H9 (cell line): ENCODE results near the gene SSNA1. TPM values are rescaled to one million over a fixed set of nuclear protein-coding genes. Genes with fewer than 3 reads are reported as not detected.

Experiments
- DNase-seq: peaks from one replicate; pipeline ENCODE4 v3.0.0-alpha.2; 2017
- H2AFZ ChIP-seq: one replicate; pipeline ENCODE4 v1.6.1; 2013; ENCODE audit warnings: mild to moderate bottlenecking, low read length, control low read depth, moderate library complexity
- H2AK5ac ChIP-seq: 2 replicates; pipeline ENCODE4 v1.6.1; 2013; ENCODE audit warnings: low read length, control low read depth, mixed read lengths; ENCODE audit not compliant: insufficient read length
- H2BK120ac ChIP-seq: one replicate; pipeline ENCODE4 v1.6.1; 2013; ENCODE audit warnings: low read depth, mild to moderate bottlenecking, low read length, control low read depth, inconsistent platforms; ENCODE audit not compliant: poor library complexity, severe bottlenecking
- H2BK12ac ChIP-seq: 2 replicates; pipeline ENCODE4 v1.6.1; 2013; ENCODE audit warnings: low read length, control low read depth, mixed read lengths, low read depth; ENCODE audit not compliant: insufficient read length
- H2BK15ac ChIP-seq: 2 replicates; pipeline ENCODE4 v1.6.1; 2013; ENCODE audit warnings: low read depth, low read length, control low read depth
- H2BK20ac ChIP-seq: one replicate; pipeline ENCODE4 v1.6.1; 2013; ENCODE audit warnings: low read depth, mild to moderate bottlenecking, low read length, control low read depth, inconsistent platforms; ENCODE audit not compliant: poor library complexity, severe bottlenecking
- H2BK5ac ChIP-seq: 2 replicates; pipeline ENCODE4 v1.6.1; 2013; ENCODE audit warnings: low read length, control low read depth, mixed read lengths; ENCODE audit not compliant: insufficient read length
- H3K14ac ChIP-seq: 2 replicates; pipeline ENCODE4 v1.6.1; 2013; ENCODE audit warnings: low read length, control low read depth; ENCODE audit not compliant: insufficient read depth
- H3K18ac ChIP-seq: 2 replicates; pipeline ENCODE4 v1.6.1; 2013; ENCODE audit warnings: low read depth, mild to moderate bottlenecking, mixed read lengths, low read length, control low read depth; ENCODE audit not compliant: insufficient read length
- H3K23ac ChIP-seq: 2 replicates; pipeline ENCODE4 v1.6.1; 2013; ENCODE audit warnings: low read length, control low read depth, mixed read lengths, low read depth; ENCODE audit not compliant: insufficient read length
- H3K23me2 ChIP-seq: 2 replicates; pipeline ENCODE4 v1.6.1; 2013; ENCODE audit warnings: low read depth, mild to moderate bottlenecking, mixed read lengths, low read length, control low read depth; ENCODE audit not compliant: insufficient read length, poor library complexity, severe bottlenecking
- H3K27ac ChIP-seq: 2 replicates; pipeline ENCODE4 v1.5.1; 2013; ENCODE audit warnings: low read length, control low read depth, mixed read lengths, low read depth; ENCODE audit not compliant: insufficient read length
- H3K27me3 ChIP-seq: 2 replicates; pipeline ENCODE4 v1.6.1; 2013; ENCODE audit warnings: low read length, control low read depth, inconsistent platforms; ENCODE audit not compliant: insufficient read depth
- H3K4ac ChIP-seq: 2 replicates; pipeline ENCODE4 v1.6.1; 2013; ENCODE audit warnings: low read depth, mild to moderate bottlenecking, control low read depth, inconsistent platforms, low read length, moderate library complexity
- H3K4me1 ChIP-seq: 2 replicates; pipeline ENCODE4 v1.6.1; 2013; ENCODE audit warnings: low read length, control low read depth, inconsistent platforms; ENCODE audit not compliant: insufficient read depth
- H3K4me2 ChIP-seq: 2 replicates; pipeline ENCODE4 v1.6.1; 2013; ENCODE audit warnings: low read length, control low read depth, mixed read lengths; ENCODE audit not compliant: insufficient read length, insufficient read depth
- H3K56ac ChIP-seq: 2 replicates; pipeline ENCODE4 v1.6.1; 2013; ENCODE audit warnings: low read depth, mild to moderate bottlenecking, mixed read lengths, low read length, control low read depth; ENCODE audit not compliant: insufficient read length
- H3K79me1 ChIP-seq: 2 replicates; pipeline ENCODE4 v1.6.1; 2013; ENCODE audit warnings: low read depth, mild to moderate bottlenecking, moderate library complexity, low read length, control low read depth, inconsistent platforms; ENCODE audit not compliant: insufficient read depth, poor library complexity, severe bottlenecking
- H3K79me2 ChIP-seq: 2 replicates; pipeline ENCODE4 v1.6.1; 2013; ENCODE audit warnings: low read length, control low read depth, inconsistent platforms; ENCODE audit not compliant: insufficient read depth
- H3K9ac ChIP-seq: 2 replicates; pipeline ENCODE4 v1.6.1; 2013; ENCODE audit warnings: low read length, control low read depth, mixed read lengths; ENCODE audit not compliant: insufficient read length; ENCODE audit errors: extremely low read depth
- H3K9me3 ChIP-seq: one replicate; pipeline ENCODE4 v1.6.1; 2013; ENCODE audit warnings: low read depth, low read length, inconsistent platforms; ENCODE audit not compliant: control insufficient read depth
- H3T11ph ChIP-seq: one replicate; pipeline ENCODE4 v1.6.1; 2013; ENCODE audit warnings: mild to moderate bottlenecking, low read length, control low read depth, inconsistent platforms
- H4K20me1 ChIP-seq: one replicate; pipeline ENCODE4 v1.6.1; 2013; ENCODE audit not compliant: control insufficient read depth, insufficient read length, insufficient read depth
- H4K5ac ChIP-seq: 2 replicates; pipeline ENCODE4 v1.6.1; 2013; ENCODE audit warnings: low read depth, mild to moderate bottlenecking, mixed read lengths, low read length, control low read depth; ENCODE audit not compliant: insufficient read length
- H4K8ac ChIP-seq: replicated peaks from 2 replicates; pipeline ENCODE4 v1.6.1; 2013; ENCODE audit warnings: low read length, control low read depth, mixed read lengths, low read depth; ENCODE audit not compliant: insufficient read length
- H4K91ac ChIP-seq: 2 replicates; pipeline ENCODE4 v1.6.1; 2013; ENCODE audit warnings: low read depth, mild to moderate bottlenecking, moderate library complexity, mixed read lengths, low read length, control low read depth; ENCODE audit not compliant: insufficient read length
- H3K27ac Mint-ChIP-seq, 3 experiments: 2 replicates in 2 of 3; 3 replicates in 1 of 3; pipeline ENCODE4 v1.8.0; 2020 to 2021; ENCODE audit warnings: mixed read lengths in 3 of 3, mild to moderate bottlenecking in 1 of 3, moderate library complexity in 1 of 3
- H3K27me3 Mint-ChIP-seq: 2 replicates; pipeline ENCODE4 v1.8.0; 2021; ENCODE audit warnings: low read depth, mild to moderate bottlenecking, moderate library complexity, mixed read lengths
- H3K36me3 Mint-ChIP-seq, 3 experiments: 2 replicates in 2 of 3; 3 replicates in 1 of 3; pipeline ENCODE4 v1.8.0; 2020 to 2021; ENCODE audit warnings: low read depth in 3 of 3, mixed read lengths in 3 of 3; ENCODE audit not compliant: insufficient read depth in 1 of 3
- H3K4me1 Mint-ChIP-seq, 2 experiments: 2 replicates each; pipeline ENCODE4 v1.8.0; 2020; ENCODE audit warnings: mixed read lengths in 2 of 2
- H3K4me3 Mint-ChIP-seq, 2 experiments: 2 replicates in 1 of 2; 3 replicates in 1 of 2; pipeline ENCODE4 v1.8.0; 2020 to 2021; ENCODE audit warnings: mild to moderate bottlenecking in 2 of 2, mixed read lengths in 2 of 2, moderate library complexity in 1 of 2
- H3K9me3 Mint-ChIP-seq, 2 experiments: 2 replicates in 1 of 2; 3 replicates in 1 of 2; pipeline ENCODE4 v1.8.0; 2020; ENCODE audit warnings: mild to moderate bottlenecking in 2 of 2, mixed read lengths in 2 of 2, moderate library complexity in 1 of 2
- CTCF ChIP-seq: fragments of 200-600 bp; sonication (generic); conservative IDR thresholded peaks from 3 replicates; pipeline ENCODE4 v1.8.0; 2021; ENCODE audit warnings: antibody characterized with exemption, mild to moderate bottlenecking
- WGBS: extraction: QIAGEN DNeasy Blood & Tissue Kit; methylation state at CpG from one replicate; pipeline ENCODE4 v1.1.7; 2013; ENCODE audit warnings: missing lambda C conversion rate, low lambda C conversion rate, mixed read lengths; ENCODE audit not compliant: insufficient read length; ENCODE audit errors: extremely low coverage; 5-methylcytosine and 5-hydroxymethylcytosine counted together
- total RNA-seq: library from RNA; stranded (reverse); gene quantifications from 2 replicates; pipeline ENCODE4 v1.2.1, GENCODE V29; 2021

Gene SSNA1
- total RNA-seq, 1 experiment from 2014 or later: 69.2 TPM

GRCh38 chr9:137181680-137182079, 6.8 kb upstream of the SSNA1 start:
- Histone ChIP-seq H3K79me2 (no peaks in the 10 kb centered on the region), H3K27ac (no peak overlapping the region), H3K79me1 (no peaks in the 10 kb centered on the region), H4K20me1 (peaks cover 2% of the 10 kb centered on the region), H4K91ac (no peak overlapping the region), H3K9ac (no peak overlapping the region), H2BK15ac (no peak overlapping the region), H4K5ac (no peak overlapping the region), H3K14ac (no peak overlapping the region), H4K8ac (no peak overlapping the region), H3K4me1 (no peaks in the 10 kb centered on the region), H3K4ac (no peak overlapping the region), H2BK12ac (no peak overlapping the region), H2BK20ac (no peak overlapping the region), H3K9me3 (no peaks in the 10 kb centered on the region), H3K56ac (no peak overlapping the region), H2BK120ac (no peak overlapping the region), H3K23me2 (no peaks in the 10 kb centered on the region), H3K27me3 (no peaks in the 10 kb centered on the region), H3K23ac (no peak overlapping the region), H3K4me2 (no peak overlapping the region), H3T11ph (no peak overlapping the region), H2AK5ac (no peak overlapping the region), H2BK5ac (no peak overlapping the region), H3K18ac (no peak overlapping the region), H2AFZ (no peak overlapping the region)
- H3K9me3 Mint-ChIP-seq: no peaks in the 10 kb centered on the region
- no peak overlapping the region for H3K4me3 Mint-ChIP-seq
- WGBS: no CpG with 5 or more reads among the region's 22 CpGs
- H3K36me3 Mint-ChIP-seq: peaks cover 5 to 49% (median 47%) of the 10 kb centered on the region in 3 experiments; a peak in 6 of 7 replicates
- DNase-seq: no peak
- TF ChIP-seq CTCF: no peak
- H3K27me3 Mint-ChIP-seq: peaks cover under 1% of the 10 kb centered on the region; the same call in 1 of the 2 replicates
- H3K4me1 Mint-ChIP-seq: 0 out of 4 replicates have a peak, but pooled peaks cover under 1 to 2% of the 10 kb centered on the region in 2 experiments
- H3K27ac Mint-ChIP-seq: no peak overlapping the region
